ENCODE results near the gene IL17RD.

DNA sequence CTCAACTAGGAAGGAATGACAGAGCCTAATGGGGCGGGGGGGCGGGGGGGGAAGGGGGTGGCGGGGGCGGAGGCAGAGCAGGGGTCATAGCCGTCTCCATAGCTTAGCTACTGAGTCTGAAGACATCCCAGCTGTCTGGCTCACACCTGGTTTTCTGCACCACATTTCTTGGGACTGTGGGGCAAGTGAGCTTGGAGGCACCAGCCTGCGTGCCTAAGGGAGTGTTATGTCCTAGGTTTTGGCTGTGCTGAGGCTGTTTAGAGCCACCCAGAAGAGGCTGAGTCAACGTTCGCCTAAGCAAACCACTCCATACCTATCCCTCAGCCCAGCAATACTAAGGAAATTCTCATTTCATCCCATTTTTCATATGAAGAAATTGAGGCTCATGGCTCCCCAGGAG, 1.4 kb downstream of the IL17RD start:
- no peak for TF ChIP-seq EZH2 (IDR thresholded peaks at IDR 0.05; ENCODE audit: borderline replicate concordance, low read length)
- TF ChIP-seq, protein P1, sequence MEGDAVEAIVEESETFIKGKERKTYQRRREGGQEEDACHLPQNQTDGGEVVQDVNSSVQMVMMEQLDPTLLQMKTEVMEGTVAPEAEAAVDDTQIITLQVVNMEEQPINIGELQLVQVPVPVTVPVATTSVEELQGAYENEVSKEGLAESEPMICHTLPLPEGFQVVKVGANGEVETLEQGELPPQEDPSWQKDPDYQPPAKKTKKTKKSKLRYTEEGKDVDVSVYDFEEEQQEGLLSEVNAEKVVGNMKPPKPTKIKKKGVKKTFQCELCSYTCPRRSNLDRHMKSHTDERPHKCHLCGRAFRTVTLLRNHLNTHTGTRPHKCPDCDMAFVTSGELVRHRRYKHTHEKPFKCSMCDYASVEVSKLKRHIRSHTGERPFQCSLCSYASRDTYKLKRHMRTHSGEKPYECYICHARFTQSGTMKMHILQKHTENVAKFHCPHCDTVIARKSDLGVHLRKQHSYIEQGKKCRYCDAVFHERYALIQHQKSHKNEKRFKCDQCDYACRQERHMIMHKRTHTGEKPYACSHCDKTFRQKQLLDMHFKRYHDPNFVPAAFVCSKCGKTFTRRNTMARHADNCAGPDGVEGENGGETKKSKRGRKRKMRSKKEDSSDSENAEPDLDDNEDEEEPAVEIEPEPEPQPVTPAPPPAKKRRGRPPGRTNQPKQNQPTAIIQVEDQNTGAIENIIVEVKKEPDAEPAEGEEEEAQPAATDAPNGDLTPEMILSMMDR (conservative IDR thresholded peaks at IDR 0.05 in 1 of 2, IDR thresholded peaks at IDR 0.05 in 1 of 2; ENCODE audit: extremely low read depth in 1 of 2, insufficient read depth in 1 of 2, low read depth in 1 of 2, low read length in 2 of 2), result no peak

All from mammary epithelial cell (primary cell).